ACC112 (cell line): ENCODE data around the gene EXOC3.
"Not testable (repeated sequence)": the region's sequence is repeated elsewhere in the genome, so short reads cannot be mapped to it uniquely, and the experiment has no call there.

Experiments
- H2AFZ ChIP-seq: fragments of 200-600 bp; sonication (generic); one replicate; pipeline ENCODE4 v1.6.0; 2017; ENCODE audit warnings: antibody characterized with exemption, low read length; ENCODE audit not compliant: unreplicated experiment
- H3K27ac ChIP-seq: fragments of 200-600 bp; sonication (generic); 2 replicates; pipeline ENCODE4 v1.5.1; 2014; ENCODE audit warnings: low read depth, mild to moderate bottlenecking, antibody characterized with exemption, low read length, moderate library complexity
- H3K27me3 ChIP-seq: fragments of 200-600 bp; sonication (generic); 2 replicates; pipeline ENCODE4 v1.6.1; 2014; ENCODE audit warnings: mild to moderate bottlenecking, antibody characterized with exemption, low read length, moderate library complexity, mixed read lengths; ENCODE audit not compliant: insufficient read depth
- H3K36me3 ChIP-seq: fragments of 200-600 bp; sonication (generic); 2 replicates; pipeline ENCODE4 v1.6.1; 2016; ENCODE audit warnings: mild to moderate bottlenecking, antibody characterized with exemption, low read length, moderate library complexity, mixed read lengths; ENCODE audit not compliant: insufficient read depth
- H3K4me1 ChIP-seq: fragments of 200-600 bp; sonication (generic); one replicate; pipeline ENCODE4 v1.6.1; 2016; ENCODE audit warnings: low read length, mixed read lengths; ENCODE audit not compliant: insufficient read depth, unreplicated experiment, control insufficient read depth
- H3K4me3 ChIP-seq: fragments of 200-600 bp; sonication (generic); 2 replicates; pipeline ENCODE4 v1.5.1; 2014; ENCODE audit warnings: mild to moderate bottlenecking, low read depth, low read length
- H3K79me2 ChIP-seq: fragments of 200-600 bp; sonication (generic); one replicate; pipeline ENCODE4 v1.6.0; 2016; ENCODE audit warnings: low read length; ENCODE audit not compliant: control insufficient read depth, unreplicated experiment, insufficient read depth

EXOC3 gene

DNA sequence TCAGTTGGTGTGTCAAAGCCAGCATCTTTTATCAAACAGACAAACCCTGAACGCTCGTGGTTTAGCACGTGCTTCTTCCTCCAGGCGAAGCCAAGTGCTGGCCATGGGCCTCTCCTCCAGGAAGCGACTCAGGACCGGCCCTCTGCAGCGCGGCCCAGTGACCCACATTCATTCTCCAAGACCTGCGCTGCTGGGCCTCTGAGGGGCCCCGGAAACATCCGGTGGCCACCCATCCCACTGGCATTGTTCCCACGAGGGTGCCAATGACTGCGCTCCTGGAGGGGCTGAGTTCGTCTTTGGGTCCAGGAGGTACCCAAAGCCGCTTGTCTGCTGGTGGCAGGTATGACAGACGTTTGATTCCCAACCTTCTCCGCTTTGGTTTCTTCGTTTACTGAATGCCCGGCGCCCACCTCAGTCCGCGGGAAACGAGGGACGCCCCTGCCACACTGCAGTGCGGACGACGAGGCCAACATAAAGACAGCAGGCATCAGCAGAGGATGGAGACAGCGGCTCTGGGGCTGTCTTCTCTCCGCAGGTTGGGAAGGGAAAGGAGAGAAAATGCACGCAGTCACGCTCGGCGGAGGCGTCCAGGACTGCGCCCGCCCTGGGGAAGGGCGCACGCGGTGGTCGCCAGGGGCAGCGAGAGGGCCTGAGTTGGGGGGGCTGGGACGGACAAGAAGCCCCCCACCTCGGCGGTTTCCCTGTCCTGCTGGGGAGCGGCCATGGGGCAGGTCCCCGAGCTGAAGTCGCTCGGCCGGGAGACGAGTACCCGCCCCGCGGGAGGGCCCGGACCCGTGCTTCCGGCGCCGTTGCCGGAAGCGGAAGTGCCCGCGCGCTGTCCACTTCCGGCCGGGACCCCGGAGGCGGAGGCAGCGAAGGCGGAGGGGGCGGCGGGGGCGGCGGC is at the start of gene EXOC3:
EXOC3 (plus strand) TSS at position 842 of the 904 bp plus-strand sequence. CDS start 3,030 bp downstream, outside the sequence.
- peak within 1 kb of the TSS; percentile 92 for H2AFZ ChIP-seq
- peaks cover 35% of the 10 kb centered on the region for H3K79me2 ChIP-seq
- H3K27ac ChIP-seq: peak within 1 kb of the TSS; percentile 78
- H3K4me1 ChIP-seq: peaks cover 13% of the 10 kb centered on the region
- H3K4me3 ChIP-seq: peak within 1 kb of the TSS; percentile 99
- no peaks in the 10 kb centered on the region; the same call in 1 of the 2 replicates for H3K36me3 ChIP-seq
- no peaks in the 10 kb centered on the region for H3K27me3 ChIP-seq

DNA sequence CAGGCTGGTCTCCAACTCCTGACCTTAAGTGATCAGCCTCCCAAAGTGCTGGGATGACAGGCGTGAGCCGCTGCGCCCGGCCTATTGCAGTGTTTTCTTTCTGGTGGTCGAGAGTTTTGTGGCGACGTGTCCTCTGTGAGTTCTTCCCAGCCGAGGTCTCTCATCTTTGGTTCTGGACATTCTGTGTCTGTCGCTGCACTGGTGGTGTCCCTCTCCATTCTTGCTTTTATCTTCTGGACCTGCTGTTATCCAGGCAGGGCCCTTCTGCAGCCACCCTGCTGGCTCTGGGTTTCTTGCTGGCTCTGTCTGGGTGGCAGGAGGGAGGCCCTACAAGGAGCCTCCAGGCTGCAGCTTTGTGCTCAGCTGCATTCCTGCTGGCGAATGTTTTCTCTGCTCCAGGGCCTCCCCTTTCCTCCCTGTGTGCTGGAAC is 49.1 kb upstream of the EXOC3 start:
- Histone ChIP-seq H3K27me3 (no peaks in the 10 kb centered on the region), H3K27ac (peak overlapping the region; percentile 60; the same call in 1 of the 2 replicates), H2AFZ (no peak overlapping the region), H3K4me3 (no peak overlapping the region), H3K36me3 (no peaks in the 10 kb centered on the region), H3K4me1 (peaks cover 22% of the 10 kb centered on the region), H3K79me2 (no peaks in the 10 kb centered on the region)

DNA sequence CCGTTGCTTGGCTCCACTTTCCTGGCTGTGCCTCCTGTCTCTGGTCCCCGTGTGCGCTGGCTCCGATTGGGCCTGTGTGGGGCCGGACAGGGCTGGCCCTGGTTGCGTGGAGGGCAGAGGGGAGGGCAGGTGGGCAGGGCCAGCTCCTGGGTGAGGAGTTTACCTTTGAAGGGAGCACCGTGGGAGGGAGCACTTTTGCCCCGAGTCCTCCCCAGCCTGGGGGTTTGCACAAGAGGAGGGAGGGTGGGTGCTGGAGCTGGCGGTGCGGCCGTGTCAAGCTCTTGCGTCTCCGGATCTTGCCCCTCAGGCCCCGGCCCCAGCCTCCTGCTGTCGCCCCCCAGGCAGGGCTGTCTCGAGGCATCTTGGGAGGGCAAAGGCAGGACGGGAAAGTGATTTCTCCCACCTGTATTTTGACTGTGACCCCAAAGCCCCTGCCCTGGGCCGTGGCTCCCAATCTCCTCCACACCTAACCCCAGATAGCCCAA is 48.3 kb upstream of the EXOC3 start:
- H3K27ac ChIP-seq: peak overlapping the region; percentile 93
- H3K36me3 ChIP-seq: no peaks in the 10 kb centered on the region
- peaks cover 30% of the 10 kb centered on the region for H3K4me1 ChIP-seq
- H3K27me3 ChIP-seq: no peaks in the 10 kb centered on the region
- no peak overlapping the region for H2AFZ ChIP-seq
- H3K79me2 ChIP-seq: no peaks in the 10 kb centered on the region
- no peak overlapping the region for H3K4me3 ChIP-seq

DNA sequence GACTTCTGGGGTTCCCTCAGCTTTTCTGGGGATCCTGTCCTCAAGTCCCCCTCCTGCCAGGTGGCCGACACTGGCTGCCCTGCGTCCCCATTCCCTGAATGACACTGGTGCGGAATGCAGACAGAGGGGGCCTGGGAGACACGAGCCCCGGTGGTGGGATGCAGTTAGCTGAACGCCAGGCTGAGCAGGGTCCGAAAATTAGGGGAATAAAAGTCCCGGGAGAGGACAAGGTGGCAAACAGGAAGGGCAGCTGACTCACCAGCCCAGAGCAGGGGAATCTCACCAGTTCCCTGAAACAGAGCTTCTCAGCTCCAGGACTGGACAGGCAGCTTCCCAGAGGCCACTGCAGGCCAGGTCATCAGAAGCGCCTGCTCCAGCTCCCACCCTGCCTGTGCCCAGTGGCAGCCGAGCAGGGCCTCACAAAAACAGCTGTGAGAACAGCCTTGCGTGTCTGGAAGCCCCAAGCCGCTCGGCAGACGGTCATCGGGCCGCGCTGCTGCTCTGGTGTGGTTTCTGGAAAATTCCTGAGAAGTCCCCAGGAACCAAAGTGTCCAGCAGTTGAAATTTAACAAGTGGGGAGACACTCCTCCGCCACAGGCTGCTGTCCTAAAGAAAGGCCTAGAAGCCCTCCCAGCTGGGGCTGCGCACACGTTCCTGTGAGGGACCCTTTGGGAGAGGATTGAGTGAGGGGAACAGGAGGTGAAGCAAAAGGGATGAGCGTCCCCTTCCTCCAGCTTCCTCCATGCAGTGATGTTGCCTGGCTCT is 47.6 kb upstream of the EXOC3 start:
- peaks cover 33% of the 10 kb centered on the region for H3K4me1 ChIP-seq

DNA sequence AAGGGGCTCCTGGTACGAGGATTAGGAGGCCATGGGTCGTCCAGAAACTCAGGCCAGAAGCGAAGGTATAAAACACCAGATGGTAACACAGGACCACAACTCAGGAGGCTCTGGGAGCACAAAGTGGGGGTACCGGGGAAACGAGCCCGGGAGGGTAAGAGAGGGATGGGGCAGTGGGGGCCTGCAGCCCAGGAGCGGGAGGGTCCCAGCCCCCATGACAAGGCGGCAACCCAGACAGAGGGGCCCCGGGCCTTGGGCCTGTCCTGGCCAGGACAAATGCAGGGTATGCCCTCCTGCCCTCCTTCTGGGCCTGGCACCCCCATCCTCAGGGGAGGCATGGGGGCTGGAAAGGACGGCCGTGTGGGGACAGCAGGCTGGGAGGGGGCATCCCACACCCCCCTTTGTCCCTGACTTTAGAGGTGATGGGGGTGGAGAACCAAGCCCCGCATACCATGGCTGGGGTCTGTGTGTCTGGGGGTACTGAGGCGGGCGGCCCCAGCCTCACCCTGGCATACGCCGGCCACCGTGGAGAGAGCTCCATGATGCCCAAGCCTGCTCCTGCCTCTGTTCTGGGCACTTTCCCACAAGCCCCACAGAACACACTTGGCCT is 47.0 kb upstream of the EXOC3 start:
- Histone ChIP-seq H3K27me3 (no peaks in the 10 kb centered on the region), H3K4me3 (no peak overlapping the region), H3K4me1 (peaks cover 40% of the 10 kb centered on the region), H2AFZ (no peak overlapping the region), H3K36me3 (no peaks in the 10 kb centered on the region), H3K79me2 (no peaks in the 10 kb centered on the region), H3K27ac (peak overlapping the region; percentile 93)

More for the DNA sequence above, 47.6 kb upstream of the EXOC3 start:
- Histone ChIP-seq H3K27ac (peak overlapping the region; percentile 93), H3K79me2 (no peaks in the 10 kb centered on the region), H3K4me3 (no peak overlapping the region), H2AFZ (no peak overlapping the region), H3K27me3 (no peaks in the 10 kb centered on the region), H3K36me3 (no peaks in the 10 kb centered on the region)

DNA sequence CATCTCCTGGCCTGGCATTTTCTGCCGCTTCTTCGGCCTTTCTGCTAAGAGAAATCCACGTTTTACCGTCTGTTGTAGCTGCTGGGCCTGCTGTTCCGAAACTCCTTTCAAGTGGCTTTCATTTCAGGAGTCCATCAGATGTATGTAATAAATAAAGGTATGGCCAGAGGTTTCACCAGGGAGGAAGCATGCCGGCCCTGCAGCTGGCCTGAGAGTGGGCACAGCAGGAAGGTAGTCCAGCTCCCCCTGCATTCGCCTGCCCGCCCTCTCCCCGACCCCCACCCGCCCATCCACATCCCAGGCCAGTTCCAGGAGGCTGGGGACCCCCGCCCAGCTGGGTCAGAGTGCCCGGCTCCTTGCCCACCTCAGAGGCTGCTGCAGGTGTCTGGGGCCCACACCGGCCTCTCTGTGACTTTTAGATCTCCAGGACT is 46.4 kb upstream of the EXOC3 start:
- Histone ChIP-seq H3K36me3 (peaks cover 3% of the 10 kb centered on the region; the same call in 1 of the 2 replicates), H3K27me3 (no peaks in the 10 kb centered on the region), H3K79me2 (no peaks in the 10 kb centered on the region), H3K27ac (peak overlapping the region; percentile 93), H2AFZ (no peak overlapping the region), H3K4me1 (peaks cover 43% of the 10 kb centered on the region), H3K4me3 (no peak overlapping the region)

DNA sequence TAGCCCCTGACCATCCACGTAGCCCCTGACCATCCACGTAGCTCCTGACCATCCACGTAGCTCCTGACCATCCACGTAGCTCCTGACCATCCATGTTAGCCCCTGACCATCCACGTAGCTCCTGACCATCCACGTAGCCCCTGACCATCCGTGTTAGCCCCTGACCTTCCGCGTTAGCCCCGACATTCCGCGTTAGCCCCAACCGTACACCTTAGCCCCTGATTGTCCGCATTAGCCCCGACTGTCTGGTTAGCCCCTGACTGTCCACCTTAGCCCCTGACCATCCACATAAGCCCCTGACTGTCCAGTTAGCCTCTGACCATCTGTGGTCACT is 44.9 kb upstream of the EXOC3 start:
- H3K4me1 ChIP-seq: peaks cover 43% of the 10 kb centered on the region

DNA sequence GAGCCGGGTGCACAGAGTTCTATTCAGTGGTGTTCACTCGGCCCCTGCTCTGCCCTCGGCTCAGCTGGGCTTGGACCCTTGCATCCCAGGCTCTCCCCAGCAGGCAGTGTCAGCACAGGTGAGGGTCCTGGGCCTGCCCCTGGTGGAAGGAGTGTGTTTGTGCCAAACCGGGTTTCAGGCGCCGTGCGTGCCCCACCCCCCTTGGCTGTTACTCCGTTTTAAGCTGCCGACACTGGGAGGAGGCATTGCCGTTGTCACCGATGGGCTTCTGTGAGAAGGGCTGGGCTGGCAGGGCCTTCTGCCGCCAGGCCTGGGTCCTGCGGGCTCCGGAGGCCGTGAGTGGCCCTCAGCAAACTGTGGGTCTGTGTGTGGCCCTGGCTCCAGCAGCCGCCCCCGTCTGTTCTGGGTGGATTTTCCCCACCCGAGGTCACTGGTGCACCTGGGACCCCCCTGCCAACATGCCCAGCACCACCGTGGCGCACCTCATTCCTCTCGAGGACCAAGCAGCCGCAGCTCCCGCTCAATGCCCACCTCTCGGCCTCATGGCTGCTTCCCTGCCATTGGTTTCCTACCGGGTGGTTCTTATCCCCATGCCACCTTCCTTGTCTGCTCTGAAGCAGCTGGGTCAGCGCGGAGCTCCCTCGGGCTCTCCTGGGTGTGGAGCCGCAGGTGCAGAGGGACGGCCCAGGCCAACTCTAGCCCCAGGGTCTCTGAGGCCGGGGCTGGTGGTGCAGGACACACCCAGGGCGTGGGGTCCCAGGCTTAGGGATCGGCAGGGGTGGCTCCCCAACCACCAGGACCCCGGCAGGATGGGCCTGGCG is 44.3 kb upstream of the EXOC3 start:
- Histone ChIP-seq H3K27ac (peak overlapping the region; percentile 97), H3K79me2 (no peaks in the 10 kb centered on the region), H3K4me1 (peaks cover 43% of the 10 kb centered on the region), H3K4me3 (no peak overlapping the region), H3K36me3 (peaks cover 4% of the 10 kb centered on the region; the same call in 1 of the 2 replicates), H3K27me3 (no peaks in the 10 kb centered on the region), H2AFZ (no peak overlapping the region)

More for the DNA sequence above, 44.9 kb upstream of the EXOC3 start:
- H3K36me3 ChIP-seq, H3K27me3 ChIP-seq, H3K4me3 ChIP-seq, H3K79me2 ChIP-seq, H2AFZ ChIP-seq: not testable (repeated sequence)
- peak overlapping the region; percentile 97; the same call in 1 of the 2 replicates for H3K27ac ChIP-seq

DNA sequence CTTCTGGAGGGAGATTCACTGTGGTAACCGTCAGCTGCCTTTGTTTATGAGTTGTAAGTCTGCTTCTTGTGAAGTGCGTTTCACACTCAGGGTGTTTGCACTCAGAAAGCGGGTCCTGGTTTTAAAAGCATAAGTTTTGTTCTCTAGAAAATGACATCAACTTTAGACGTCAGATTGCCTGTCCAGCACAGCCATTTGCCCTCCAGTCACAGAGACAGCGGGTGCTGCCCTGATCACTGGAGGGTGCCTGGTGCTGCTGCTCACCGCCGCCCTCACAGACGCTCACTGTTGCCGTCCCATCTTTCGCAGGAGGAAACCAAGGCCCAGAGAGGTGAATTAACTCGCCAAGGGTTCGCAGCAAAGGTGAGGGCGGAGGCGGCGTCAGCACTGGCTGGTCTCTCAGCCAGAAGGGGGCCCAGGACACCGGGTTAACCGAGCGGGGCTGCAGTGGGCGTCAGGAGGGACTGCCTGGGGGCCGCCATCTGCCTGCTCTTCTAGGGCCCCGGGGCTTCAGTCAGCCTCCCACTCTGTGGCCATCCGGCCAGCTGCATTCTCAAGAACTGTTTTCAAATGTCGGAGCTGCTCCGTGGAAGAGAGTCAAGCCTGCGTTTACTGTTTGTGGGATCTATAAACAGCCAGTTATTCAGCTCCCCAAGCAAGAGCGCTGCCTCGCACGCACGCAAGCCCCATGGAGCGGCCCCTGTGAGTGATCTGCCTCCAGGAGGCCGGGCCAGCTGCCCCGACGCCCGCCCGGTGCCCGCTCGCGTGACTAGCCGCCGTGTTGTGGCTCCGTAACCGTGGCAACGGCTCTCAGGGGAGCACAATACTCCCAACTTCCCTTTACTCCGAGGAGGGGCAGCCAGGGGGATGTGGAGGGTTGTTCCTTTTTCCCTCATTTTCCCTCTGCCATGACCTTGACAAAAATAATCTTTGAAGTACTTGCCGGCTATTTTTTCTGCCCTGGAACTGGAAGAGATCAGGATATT is 43.4 kb upstream of the EXOC3 start:
- Histone ChIP-seq H3K79me2 (no peaks in the 10 kb centered on the region), H3K4me3 (peak overlapping the region; percentile 61), H3K27ac (peak overlapping the region; percentile 97), H3K27me3 (no peaks in the 10 kb centered on the region), H2AFZ (no peak overlapping the region), H3K4me1 (peaks cover 40% of the 10 kb centered on the region), H3K36me3 (peaks cover 4% of the 10 kb centered on the region; the same call in 1 of the 2 replicates)
